Activated CD8-positive, alpha-beta memory T cell treated with anti-CD3 and anti-CD28 coated beads for 1 hour (primary cell): Measurements from ENCODE around the gene EPB41.
"Not testable (repeated sequence)": the region's sequence is repeated elsewhere in the genome, so short reads cannot be mapped to it uniquely, and the experiment has no call there.

Source experiments
- DNase-seq, 2 donors: peaks; one replicate each; pipeline ENCODE4 v3.0.0-alpha.2; 2020; ENCODE audit warnings: low read depth in 1 of 2; ENCODE audit errors: extremely low read depth in 1 of 2

Gene EPB41

GRCh38 chr1:29124366-29125236 lies 210.2 kb downstream of the EPB41 start:
- DNase-seq, result peak in 1 of 2 donors; percentile 45

GRCh38 chr1:29125237-29125641 lies 210.9 kb downstream of the EPB41 start:
- DNase-seq, result no peak

- no peak for DNase-seq
These were observed 211.4 kb downstream of the EPB41 start for GRCh38 chr1:29125788-29126187.

GRCh38 chr1:29126198-29126597 lies 211.8 kb downstream of the EPB41 start:
- DNase-seq, result no peak

GRCh38 chr1:29128739-29129138 lies 214.4 kb downstream of the EPB41 start:
- DNase-seq, result no peak

GRCh38 chr1:29129916-29130315 lies 215.5 kb downstream of the EPB41 start:
- no peak for DNase-seq

GRCh38 chr1:29131056-29131455 lies 216.7 kb downstream of the EPB41 start:
- DNase-seq, result not testable (repeated sequence)

GRCh38 chr1:29133861-29134694 lies 219.7 kb downstream of the EPB41 start:
- DNase-seq, result no peak

- DNase-seq, result no peak
These were observed 220.3 kb downstream of the EPB41 start for GRCh38 chr1:29134695-29135028.

GRCh38 chr1:29136391-29136915 lies 222.1 kb downstream of the EPB41 start:
- DNase-seq, result no peak

GRCh38 chr1:29142714-29143113 lies 228.3 kb downstream of the EPB41 start:
- no peak for DNase-seq

GRCh38 chr1:29144178-29144577 lies 229.8 kb downstream of the EPB41 start:
- DNase-seq, result no peak

- DNase-seq, result no peak
These were observed 231.5 kb downstream of the EPB41 start for GRCh38 chr1:29145739-29146437.

- DNase-seq, result no peak
These were observed 234.5 kb downstream of the EPB41 start for GRCh38 chr1:29148656-29149491.

GRCh38 chr1:29150346-29150745 lies 236.0 kb downstream of the EPB41 start:
- not testable (repeated sequence) for DNase-seq

- no peak for DNase-seq
These were observed 237.9 kb downstream of the EPB41 start for GRCh38 chr1:29152046-29152805.

GRCh38 chr1:29156543-29157268 lies 242.3 kb downstream of the EPB41 start:
- no peak for DNase-seq

- no peak for DNase-seq
These were observed 242.9 kb downstream of the EPB41 start for GRCh38 chr1:29157269-29157601.

GRCh38 chr1:29159773-29160172 lies 245.4 kb downstream of the EPB41 start:
- no peak for DNase-seq
